ENCODE results near the gene CERS6.
"Not testable (repeated sequence)": the region's sequence is repeated elsewhere in the genome, so short reads cannot be mapped to it uniquely, and the experiment has no call there.

CERS6 gene

GRCh38 chr2:168789776-168790175 is 333.7 kb downstream of the CERS6 start:
- DNase-seq, result no peak

- DNase-seq, result no peak
Measured at GRCh38 chr2:168790226-168790902, 334.3 kb downstream of the CERS6 start.

- DNase-seq, result not testable (repeated sequence)
Measured at GRCh38 chr2:168791140-168791539, 335.1 kb downstream of the CERS6 start.

DNA sequence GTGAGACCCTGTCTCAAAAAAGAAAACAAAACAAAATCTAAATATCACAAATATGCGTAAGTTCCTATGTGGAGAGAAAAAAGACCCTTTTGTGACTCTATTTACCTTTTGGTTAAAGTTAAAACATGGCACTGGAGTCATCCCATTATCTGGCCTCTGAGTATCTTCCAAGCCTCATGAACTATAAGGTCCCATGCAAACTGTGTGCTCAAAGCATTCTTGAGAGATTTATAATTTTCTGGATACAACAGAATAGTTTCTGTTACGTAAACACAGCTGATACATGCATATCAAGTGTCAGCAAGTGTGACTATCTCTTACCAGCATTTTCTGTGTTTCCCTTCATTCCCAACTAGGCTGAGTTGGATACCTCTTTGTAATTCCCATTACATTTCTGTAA is 337.5 kb downstream of the CERS6 start:
- no peak for DNase-seq

GRCh38 chr2:168794968-168795367 is 338.9 kb downstream of the CERS6 start:
- DNase-seq, result no peak

- no peak for DNase-seq
Measured at GRCh38 chr2:168796090-168796577, 340.1 kb downstream of the CERS6 start.

GRCh38 chr2:168796583-168797285 is 340.7 kb downstream of the CERS6 start:
- DNase-seq, result no peak

DNA sequence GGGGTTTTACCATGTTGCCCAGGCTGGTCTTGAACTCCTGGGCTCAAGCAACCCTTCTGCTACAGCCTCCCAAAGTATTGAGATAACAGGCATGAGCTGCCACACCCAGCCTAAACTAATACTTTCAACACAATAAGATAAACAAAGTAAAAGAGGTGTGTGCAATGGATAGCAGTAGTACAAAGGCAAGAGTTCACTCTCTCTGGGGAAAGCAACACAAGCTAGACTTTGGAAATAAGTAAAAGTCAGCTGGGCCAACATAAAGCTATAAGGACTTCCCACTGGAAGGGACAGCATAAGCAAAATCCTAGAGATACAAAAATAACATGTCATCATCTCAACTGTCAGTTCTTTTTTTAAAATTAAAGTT is 341.2 kb downstream of the CERS6 start:
- DNase-seq, result no peak

DNA sequence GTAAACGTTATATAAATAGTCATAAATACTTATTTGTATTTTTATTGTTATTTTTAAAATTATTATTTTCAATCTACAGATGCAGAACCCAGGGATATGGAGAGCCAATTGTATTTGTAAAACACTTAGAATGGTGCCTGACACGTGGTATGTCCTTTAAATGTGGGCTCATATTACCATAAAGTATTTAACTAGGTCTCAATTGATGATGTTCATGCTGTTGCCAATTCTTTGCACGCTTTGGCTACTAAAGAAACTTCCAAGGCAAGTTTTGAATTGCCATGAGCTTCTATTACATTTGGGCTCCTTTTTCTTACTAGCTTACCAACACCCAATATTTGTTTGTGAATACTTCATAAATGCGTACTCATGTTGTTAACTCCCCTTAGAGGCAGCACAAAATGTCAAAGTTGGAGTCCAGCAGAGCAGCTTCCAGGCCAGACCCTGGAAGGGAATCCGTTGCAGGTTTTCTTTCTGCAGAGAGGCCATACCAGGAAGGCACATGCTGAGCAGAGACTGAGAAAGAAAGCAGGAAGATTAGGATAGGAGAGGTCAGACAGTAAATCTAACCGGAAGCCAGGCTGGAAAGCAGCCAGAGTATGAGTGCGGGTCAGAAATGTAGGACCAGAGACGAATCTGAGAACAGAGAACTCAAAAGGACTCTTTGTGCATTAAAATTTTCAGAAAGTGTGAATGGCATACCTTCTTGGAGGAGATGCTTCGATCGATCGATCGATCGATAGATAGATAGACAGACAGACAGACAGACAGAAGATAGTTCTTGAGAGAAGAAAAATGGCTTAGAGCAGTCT is 342.2 kb downstream of the CERS6 start:
- no peak for DNase-seq

- DNase-seq, result no peak
Measured at GRCh38 chr2:168798888-168799410, 342.9 kb downstream of the CERS6 start.

DNA sequence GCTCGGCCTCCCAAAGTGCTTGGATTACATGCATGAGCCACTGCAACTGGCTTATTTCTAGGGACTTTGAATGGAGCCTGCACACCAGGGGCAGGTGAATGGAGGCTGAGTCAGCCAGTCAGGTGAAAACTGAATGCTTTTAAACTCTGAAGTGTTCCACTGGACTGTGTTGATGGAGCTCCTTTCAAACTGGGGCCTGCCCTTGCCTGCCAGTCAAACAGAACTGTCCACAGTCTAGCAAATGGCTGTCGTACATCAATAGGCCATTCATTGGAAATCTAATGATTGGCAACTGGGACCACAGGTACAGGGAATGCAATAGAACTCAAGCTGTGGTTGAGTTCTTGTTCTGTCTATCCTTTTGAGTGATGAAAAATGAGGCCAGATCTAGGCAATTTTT is 345.4 kb downstream of the CERS6 start:
- DNase-seq, result no peak

DNA sequence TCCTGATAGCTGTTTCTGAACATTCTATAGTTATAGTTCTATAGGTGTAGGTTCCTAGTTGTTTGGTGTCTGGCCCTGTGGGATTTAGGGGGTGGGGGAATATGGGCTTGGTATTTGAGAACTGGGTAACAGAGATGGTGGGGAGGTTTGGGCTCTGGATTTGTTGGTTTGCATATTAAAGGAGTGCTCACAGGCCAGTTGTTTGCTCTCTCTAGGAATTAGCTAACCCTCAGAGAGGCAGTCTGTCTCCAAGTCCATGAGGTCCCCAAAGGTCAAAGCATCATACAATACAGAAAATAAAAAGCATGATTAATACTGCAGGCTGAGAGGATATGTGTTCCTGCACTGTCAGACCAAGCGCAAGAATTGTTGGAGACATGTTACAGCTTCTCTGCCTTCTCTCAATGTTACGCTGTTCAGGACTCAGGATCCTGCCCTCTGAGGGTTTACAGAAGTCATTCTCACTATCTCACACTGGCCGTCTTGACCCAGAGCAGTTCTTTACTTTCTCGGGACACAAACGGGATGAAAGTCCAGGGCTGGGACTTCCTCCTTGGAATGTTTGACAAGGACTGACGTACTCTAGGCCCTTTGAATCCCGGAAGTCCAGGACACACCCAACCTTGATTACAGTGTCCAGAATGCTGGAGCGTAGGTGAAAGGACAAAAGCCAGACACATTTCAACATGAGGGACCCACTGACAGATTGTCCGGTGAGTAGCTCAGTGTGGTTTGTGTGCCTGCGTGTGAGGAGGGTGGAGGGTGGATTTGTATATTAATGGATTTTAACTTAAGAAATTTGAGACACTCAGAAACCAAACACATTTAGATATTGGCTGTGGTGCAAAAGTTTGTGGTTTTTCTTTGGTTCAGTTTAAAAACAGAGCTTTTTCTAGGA is 346.1 kb downstream of the CERS6 start, which contains the start of gene NOSTRIN:
TSS of gene NOSTRIN (plus strand) at position 677 of the 898 bp plus-strand sequence. CDS start at position 687, 10 bp downstream.
- no peak for DNase-seq

GRCh38 chr2:168802859-168803725 is 347.0 kb downstream of the CERS6 start:
- no peak for DNase-seq

DNA sequence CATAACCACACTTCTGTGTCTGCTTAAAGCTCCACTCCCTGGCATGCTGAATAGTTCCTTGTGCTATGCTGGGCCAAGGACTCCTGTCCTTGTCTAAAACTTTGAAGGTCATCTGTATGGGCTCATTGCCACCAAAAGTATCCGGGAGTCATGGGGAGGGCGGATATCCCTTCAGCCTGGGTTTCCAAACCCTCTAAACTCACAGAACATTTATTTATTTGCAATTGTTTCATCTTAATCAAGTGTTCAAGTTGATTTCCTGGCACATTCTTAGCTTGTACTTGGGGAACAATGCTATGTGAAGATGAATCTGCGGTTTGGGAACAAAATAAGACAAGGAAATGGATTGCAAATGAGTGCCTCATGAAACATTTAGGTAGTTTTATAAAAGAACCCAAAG is 348.1 kb downstream of the CERS6 start:
- no peak for DNase-seq

- DNase-seq, result no peak
Measured at GRCh38 chr2:168805615-168806014, 349.5 kb downstream of the CERS6 start.

GRCh38 chr2:168809537-168809936 is 353.5 kb downstream of the CERS6 start:
- DNase-seq, result no peak

- no peak for DNase-seq
Measured at GRCh38 chr2:168810235-168810634, 354.2 kb downstream of the CERS6 start.

DNA sequence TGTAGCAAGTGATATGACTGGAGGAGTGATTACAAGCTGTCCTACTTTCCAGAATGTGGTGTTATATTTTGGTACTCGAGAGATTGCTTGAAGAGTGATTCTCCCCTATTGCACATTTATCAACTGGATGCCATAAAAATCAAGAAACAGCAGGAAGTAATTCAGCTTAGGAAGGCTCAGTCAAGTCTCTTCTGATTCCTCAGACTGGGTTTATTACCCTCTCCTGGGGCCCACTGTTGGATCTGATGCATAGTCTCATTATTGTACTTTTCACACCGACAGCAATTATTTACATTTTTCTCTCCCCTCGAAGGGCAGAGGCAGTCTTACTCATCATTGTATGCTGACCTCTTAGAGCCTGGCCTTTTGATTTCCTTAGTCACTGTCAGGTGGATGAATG is 355.6 kb downstream of the CERS6 start:
- DNase-seq, result no peak

DNA sequence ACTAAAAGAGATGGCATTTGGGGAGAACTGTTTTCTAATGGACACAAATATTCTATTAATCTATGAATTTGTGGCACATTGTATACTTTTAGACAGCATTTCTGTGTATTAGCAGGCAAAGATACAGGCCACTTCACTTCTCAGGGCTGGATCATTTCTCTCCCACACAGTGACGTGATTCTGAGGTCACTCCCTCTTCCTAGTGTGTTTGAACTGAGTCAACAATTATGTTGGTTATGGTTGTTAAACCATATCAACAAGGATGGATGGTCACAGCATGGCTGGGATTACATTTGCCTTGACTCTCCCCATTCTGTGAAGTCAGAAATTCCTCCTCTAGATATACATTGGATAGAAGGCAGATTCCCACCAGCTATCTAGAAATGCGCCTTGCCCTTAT is 358.0 kb downstream of the CERS6 start:
- DNase-seq, result no peak

GRCh38 chr2:168814939-168815907 is 359.2 kb downstream of the CERS6 start:
- DNase-seq, result no peak
